NOMO-1 treated with DMSO at 0.1 percent for 48 hours (cell line): ENCODE measurements around the gene COLGALT1.
A peak's percentile ranks its signal among the peaks of the same experiment; 100 is the strongest.
"Not testable (repeated sequence)": the region's sequence is repeated elsewhere in the genome, so short reads cannot be mapped to it uniquely, and the experiment has no call there.

ENCODE experiments used
- DNase-seq: peaks from one replicate; lab custom pipeline; 2025; ENCODE audit not compliant: unreplicated experiment; lab: John Stamatoyannopoulos, UW

Gene COLGALT1

DNA sequence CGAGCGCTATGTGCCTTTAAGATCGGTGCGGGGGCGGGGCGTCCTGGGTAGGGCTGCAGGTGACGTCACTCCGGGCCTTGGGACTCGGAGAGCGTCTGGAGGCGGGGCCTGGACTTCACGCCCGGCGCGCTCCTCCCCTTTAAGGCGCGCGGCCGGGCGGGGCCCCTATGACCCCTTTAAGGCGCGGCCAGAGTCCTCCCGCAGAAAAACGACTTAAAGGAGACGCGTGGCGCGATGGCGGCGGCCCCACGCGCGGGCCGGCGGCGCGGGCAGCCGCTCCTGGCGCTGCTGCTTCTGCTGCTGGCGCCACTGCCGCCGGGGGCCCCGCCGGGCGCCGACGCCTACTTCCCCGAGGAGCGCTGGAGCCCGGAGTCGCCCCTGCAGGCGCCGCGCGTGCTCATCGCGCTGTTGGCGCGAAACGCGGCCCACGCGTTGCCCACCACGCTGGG is at the start of gene COLGALT1:
TSS of gene COLGALT1 (plus strand) at position 170 of the 449 bp plus-strand sequence. CDS start at position 235, 65 bp downstream.
- peak; percentile 100 for DNase-seq

DNA sequence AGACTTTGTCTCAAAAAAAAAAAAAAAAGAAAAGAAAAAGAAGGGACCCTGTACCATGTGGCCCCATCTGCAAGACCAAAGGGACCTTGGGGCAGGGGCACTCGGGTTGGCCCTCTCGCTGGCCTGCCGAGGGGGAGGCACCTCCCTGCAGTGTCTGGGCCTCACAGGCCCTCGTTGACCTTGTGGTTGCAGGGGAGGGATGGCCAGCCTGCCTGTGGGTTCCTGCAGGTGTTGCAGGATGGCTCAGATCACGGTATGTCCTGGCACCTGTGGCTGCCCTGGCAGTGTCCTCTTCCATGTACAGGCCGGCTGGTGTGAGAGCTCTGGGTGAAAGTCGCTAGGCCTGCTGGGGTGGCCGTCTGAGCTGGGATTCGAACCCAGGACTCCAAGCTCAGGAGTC is 48.7 kb upstream of the COLGALT1 start:
- DNase-seq: no peak

DNA sequence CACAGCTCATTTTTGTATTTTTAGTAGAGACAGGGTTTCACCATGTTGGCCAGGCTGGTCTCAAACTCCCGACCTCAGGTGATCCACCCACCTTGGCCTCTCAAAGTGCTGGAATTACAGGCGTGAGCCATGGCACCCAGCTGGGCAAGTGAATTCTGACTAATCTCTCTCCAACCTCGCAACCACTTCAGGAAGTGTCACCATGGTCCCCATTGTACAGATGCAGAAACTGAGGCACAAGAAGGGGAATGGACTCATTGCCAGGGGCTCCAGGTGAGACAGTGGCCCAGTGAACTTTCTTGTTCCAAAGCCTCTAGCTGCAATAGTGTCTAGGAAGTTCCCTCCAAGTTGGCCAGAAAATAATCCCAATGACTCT is 46.9 kb upstream of the COLGALT1 start:
- DNase-seq: not testable (repeated sequence)

DNA sequence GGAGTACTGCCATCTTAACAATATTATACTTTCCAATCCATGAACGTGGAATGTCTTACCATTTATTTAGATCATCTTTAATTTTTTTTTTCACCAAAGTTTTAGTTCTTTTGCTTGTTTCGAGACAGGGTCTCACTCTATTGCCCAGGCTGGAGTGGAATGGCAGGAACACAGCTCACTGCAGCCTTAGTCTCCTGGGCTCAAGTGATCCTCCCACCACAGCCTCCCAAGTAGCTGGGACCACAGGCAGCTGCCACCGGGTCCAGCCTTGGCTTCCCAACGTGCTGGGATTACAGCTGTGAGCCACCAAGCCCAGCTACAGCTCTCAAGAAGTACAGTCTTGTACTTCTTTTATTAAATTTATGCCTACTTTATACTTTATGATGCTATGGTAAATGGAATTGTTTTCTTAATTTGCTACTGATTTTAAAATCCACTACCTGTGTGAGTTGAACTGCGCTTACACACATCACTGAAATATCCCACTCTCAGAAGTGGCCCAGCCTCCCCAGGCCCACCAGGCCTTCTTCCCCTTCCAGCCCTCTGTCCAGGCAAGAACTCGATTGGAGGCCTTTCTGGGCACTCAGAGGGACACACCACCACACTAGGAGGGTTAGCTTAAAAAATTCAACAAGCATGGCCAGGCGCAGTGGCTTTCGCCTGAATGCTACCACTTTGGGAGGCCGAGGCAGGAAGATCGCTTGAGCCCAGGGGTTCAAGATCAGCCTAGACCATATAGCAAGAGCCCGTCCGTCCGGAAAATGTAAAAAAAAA is 45.0 kb upstream of the COLGALT1 start:
- DNase-seq: no peak

DNA sequence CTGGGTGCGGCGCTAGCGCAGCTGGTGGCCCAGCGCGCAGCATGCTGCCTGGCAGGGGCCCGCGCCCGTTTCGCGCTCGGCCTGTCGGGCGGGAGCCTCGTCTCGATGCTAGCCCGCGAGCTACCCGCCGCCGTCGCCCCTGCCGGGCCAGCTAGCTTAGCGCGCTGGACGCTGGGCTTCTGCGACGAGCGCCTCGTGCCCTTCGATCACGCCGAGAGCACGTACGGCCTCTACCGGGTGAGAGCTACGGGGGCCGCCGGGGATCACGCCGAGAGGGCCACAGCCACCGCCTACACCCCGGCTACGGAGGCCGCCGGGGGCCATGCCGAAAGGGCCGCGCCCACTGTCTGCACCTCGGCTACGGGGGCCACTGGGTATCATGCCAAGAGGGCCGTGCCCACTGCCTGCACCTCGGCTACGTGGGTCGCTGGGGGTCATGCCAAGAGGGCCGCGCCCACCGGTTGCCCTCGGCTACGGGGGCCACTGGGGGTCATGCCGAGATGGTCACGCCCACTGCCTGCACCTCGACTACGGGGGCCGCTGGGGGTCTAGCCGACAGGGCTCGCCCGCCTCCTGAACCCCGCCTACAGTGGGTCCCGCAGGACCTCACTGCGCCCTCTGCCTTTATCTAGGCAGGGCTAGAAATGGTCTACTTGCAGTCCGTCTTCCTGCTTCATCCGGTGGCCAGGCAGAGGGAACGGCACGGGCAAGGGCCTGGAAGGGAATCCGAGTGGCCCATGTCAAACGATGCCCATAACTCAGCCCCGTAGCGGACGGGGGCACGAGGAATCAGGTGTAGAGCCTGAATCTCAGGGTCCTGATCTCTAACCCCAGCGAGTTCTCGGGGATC is 43.5 kb upstream of the COLGALT1 start:
- DNase-seq: peak; percentile 80

DNA sequence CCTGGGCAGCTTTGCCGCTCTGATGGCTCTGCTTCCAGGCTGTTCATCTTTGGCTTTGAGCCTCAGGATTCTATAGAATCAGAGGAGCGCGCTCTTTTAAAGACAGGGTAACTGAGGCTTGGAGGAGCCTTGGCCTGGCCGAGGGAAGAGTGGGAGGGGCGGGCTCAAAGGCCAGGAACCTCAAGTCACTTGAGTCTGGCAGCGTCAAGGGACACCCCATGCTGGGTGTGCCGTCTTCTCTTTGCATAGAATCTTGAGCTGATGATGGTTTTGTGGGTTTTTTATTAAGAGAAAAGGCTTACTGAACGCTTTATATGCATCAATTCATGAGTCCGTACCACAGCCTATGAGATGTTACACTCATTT is 42.9 kb upstream of the COLGALT1 start:
- no peak for DNase-seq

DNA sequence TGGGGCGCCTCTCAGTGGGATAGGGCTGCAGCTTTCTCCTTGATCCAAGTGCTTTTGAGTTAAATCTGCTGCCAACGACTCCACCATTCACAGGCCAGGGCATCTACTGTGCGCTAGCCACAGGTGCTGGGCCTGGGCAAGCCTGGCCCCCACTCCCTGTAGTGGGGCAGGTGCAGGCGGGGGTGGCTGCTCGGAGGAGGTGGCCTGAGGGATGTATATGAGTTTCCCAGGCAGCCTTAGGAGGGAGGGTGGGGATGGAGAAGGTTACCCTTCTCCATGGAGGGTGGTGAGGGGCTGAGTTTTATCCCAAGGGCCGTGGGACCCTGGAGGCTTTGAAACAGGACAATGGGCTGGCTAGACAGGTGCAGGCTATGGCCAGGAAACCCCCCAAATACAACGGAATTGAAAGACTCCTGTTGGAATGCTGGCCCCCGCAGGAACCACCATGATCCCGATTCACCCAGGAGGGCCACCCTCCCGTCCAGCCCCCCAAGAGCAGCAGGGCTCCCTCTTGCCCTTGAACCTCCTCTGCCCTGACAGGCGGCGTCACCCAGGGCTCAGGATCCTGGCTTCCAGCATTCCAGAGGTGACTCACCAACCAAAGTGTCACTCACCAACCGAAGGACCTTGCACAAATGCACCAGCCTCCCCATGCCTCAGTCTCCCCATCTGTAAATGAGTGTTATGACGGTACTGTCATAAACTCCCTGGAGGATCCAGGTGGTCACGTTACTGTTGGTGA is 39.9 kb upstream of the COLGALT1 start:
- no peak for DNase-seq

DNA sequence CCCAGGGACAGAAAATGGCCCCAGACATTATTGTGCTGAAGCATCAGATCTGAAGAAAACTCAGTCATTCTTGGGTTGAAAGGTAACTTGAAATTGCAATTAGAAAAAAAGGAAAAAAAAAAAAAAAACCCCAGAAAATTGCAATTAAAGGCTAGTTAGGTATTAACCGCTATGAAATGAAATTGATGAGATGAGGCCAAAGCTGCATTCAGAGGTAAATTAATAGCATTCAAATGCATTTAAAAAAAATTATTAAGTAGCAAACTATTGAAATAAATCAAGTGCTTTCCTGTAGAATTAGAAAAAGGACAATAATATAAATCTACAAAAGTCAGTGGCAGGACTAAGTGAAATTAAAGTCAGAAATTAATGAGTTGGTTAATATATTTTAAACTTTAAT is 37.6 kb upstream of the COLGALT1 start:
- DNase-seq: no peak

DNA sequence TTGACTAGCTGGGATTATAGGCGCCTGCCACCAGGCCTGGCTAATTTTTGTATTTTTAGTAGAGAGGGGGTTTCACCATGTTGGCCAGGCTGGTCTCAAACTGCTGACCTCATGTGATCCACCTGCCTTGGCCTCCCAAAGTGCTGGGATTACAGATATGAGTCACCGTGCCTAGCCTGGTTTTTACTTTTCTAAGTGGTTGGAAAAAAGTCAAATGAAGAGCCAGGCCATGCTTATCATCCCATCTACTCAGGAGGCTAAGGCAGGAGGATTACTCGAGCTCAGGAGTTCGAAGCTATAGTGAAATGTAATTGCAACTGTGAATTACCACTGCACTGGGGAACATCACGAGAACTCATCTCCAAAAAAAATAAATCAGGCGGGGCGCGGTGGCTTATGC is 36.8 kb upstream of the COLGALT1 start:
- DNase-seq: not testable (repeated sequence)

DNA sequence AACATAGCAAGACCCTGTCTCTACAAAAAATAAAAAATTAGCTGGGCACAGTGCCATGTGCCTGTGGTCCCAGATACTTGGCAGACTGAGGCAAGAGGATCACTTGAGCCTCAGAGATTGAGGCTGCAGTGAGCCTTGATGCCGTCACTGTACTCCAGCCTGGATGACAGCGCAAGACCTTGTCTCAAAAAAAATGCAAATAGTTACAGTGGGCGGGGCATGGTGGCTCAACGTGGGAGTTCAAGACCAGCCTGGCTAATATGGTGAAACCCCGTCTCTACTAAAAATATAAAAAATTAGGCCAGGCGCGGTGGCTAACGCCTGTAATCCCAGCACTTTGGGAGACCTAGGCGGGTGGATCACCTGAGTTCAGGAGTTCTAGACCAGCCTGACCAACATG is 35.5 kb upstream of the COLGALT1 start:
- DNase-seq: no peak

DNA sequence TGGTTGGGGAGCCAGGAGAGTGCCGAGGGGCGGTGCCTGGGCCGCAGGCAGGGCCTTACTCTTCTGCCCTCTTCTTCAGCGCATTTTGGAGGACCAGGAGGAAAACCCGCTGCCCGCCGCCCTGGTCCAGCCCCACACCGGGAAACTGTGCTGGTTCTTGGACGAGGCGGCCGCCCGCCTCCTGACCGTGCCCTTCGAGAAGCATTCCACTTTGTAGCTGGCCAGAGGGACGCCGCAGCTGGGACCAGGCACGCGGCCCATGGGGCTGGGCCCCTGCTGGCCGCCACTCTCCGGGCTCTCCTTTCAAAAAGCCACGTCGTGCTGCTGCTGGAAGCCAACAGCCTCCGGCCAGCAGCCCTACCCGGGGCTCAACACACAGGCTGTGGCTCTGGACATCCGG is 34.6 kb upstream of the COLGALT1 start:
- no peak for DNase-seq

DNA sequence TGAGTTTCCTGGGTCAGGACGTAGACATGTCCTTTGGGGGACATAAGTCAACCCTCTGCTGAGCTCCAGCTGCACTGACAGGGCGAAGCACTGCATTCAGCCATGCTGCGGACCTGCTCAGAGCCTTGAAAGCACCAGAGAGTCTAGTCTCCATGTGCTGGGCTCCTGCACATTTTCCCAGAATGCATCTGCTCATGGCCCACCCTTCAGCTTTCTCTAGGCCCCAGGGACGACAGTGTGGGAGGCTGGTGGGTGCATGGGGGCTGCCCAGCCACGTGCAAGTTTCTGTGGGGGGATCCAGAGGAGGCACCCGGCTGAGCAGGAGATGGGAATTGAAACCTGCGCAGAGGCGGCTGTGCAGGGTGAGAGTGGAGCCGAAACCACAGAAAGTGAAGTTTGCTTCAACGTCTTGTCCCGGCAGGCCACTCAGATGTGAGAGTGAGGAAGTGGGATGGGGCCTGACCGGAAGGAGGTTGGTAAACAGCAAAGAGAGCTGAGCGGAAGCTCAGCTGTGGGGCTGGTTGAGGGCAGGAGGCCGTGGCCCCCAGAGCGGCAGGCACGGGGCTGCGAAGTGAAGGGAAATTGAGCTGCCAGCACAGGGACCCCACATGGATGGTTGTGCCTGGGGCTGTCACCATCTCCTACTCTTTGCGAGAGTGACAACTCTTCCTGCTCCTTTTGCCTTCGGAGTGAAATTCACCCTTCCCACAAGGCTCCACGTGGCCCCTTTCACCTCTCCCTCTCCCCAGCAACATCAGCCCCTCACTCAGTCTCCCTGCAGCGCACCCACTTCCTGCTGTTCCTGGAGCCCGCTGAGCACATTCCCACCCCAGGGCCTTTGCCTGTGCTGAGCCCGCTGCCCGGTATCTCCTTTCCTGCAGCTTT is 32.2 kb upstream of the COLGALT1 start:
- DNase-seq: peak; percentile 97

DNA sequence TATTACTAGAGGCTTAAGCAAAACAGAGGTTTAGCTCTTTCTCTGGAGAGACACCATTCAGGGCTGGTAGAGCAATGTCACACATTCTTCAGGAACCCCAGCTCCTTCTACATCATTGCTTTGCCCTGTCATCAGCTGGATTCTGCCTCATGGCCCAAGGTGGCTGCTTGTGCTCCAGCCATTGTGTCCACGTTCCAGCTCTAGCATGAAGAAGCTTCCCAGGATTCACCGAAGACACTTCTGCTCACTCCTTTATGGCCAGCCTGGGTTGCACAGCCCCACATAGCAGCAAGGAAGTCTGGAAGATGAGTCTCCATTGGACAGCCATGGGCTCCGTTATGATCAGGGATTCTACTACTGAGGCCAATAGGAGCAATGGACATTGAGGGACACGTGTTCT is 30.8 kb upstream of the COLGALT1 start:
- DNase-seq: no peak

DNA sequence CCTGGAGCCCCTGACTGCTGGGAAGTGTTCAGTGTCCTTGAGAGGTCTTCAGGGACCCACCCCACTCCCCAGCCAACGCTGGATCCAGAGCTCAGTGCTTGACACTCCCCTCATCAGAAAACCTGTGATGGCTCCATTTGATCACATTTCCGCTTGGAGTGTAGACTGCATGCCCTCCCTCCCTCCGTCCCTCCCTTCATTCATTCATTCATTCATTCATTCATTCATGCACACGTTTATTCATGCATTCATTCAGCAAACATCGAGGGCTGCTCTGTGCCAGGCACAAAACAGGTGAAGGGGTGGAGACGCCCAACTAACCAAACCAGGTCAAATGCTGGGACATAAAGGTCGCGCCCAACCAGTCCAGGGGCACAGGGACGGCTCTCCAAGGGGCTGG is 30.3 kb upstream of the COLGALT1 start:
- no peak for DNase-seq

DNA sequence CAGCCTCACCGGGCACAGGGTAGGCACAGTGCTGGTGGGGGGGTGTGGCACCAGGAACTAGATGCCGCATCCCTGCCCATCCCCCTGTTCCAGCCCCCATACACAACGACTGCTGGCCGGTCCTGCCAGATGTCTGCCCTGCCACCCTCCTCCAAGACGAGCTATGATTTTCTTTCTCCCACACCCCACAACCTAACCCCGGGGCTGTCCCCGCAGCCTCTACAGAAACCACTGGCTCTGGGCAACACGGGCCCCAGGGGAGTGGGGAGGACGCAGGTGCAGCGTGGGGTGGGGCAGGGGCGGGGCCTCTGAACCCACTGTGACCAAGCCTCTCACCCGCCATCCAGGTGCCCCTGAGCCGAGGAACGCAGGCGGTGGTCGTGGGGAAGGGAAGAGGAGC is 28.5 kb upstream of the COLGALT1 start:
- no peak for DNase-seq

DNA sequence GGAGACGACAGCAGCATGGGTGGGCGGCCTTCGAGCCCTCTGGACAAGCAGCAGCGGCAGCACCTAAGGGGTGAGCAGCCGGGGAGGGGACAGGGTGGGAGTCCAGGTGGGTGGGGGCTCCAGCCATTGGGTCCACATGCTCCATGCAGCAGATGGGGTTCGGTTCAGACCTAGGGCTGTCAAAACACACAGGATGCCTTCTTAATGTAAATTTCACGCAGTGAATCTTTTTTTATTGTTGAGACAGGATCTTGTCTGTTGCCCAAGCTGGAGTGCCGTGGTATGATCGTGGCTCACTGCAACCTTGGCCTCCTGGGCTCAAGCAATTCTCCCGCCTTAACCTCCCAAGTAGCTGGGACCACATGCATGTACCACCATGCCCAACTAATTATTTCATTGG is 28.1 kb upstream of the COLGALT1 start:
- no peak for DNase-seq

DNA sequence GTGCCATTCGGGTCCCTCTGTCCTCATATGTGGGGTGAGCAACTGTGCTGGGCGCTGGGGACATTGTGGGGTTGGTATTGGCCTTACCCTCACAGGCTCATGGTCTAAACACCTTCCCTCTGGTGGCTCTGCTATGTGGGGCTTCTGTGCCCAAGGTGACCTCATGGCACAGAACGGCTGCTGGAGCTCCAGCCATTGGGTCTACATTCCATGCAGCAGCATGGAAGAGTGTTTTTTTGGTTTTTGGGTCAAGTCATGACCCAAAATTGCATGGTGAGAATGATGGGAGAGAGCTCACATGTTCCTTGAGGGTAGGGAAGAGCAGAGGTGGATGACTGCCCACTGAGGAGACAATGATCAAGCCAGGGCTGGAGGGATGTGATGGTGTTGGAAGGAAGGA is 26.8 kb upstream of the COLGALT1 start:
- DNase-seq: no peak

DNA sequence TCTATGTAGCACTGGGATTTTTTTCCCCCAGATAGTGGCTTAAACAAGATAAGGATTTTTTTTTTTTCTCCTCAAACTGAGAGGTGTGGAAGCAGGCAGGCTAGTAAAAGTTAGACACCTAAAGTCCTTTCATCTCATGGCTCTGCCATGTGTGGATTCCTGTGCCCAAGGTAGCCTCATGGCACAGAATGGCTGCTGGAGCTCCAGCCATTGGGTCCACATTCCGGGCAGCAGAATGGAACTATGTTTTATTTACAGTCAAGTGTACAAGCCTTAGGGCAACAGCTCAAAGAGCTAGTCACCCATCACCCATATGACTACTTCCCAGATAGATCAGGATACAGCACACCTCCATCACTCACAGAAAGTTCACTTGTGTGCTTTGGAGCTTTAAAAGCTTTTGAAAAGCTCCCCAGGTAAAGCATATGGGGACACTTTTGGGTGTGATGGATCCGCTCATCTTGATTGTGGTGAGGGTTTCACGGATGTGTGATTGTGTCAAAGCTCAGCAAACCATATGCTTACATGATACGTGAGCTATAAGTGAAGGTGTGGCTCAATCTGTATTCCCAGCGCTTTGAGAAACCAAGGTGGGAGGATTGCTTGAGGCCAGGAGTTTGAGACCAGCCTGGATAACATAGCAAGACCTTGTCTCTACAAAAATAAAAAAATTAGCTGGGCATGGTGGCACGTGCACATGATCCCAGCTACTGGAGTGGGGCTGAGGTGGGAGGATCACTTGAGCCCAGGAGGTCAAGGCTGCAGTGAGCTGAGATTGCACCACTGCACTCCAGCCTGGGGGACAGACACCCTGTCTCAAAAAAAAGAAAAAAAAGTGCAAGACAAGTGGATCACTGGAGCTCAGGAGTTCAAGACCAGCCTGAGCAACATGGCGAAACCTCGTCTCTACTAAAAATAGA is 25.9 kb upstream of the COLGALT1 start:
- no peak for DNase-seq

DNA sequence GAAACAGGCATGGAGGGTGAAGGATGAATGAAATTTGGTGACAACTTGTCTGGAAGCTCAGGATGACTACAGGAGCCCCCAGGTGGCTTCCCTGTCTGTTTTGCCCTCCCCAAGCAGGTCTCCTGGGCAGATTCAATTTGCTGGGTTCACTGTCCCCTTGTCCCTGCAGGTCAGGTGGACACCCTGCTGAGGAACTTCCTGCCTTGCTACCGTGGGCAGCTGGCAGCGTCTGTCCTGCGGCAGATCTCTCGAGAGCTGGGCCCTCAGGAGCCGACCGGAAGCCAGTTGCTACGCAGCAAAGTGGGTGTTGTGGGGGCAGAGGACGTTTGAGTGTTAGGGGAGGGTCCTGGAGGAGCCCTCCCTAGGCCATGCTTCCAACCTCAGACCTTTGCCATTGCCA is 24.9 kb upstream of the COLGALT1 start:
- no peak for DNase-seq

DNA sequence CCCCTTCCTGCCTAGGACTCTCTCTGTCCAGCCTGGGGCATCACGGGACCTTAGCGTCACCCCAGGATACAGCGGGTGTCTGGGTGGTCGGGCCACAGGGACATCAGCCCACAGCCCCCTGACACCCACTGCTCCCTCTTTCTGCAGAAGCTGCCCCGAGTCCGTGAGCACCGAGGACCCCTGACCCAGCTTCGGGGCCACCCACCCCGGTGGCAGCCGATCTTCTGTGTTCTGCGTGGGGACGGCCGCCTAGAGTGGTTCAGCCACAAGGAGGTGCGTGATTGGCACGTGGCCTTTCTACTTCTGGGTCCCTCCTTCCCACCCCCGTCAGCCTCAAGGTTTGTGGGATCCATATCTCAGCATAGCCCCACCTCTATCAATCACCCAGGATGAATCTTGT is 23.3 kb upstream of the COLGALT1 start:
- DNase-seq: no peak
